Keratinocyte (primary cell): ENCODE data around the gene IFNAR2. TPM values are rescaled to one million over a fixed set of nuclear protein-coding genes. Genes with fewer than 3 reads are reported as not detected.

Experiments
- DNase-seq: peaks from one replicate; pipeline ENCODE4 v3.0.0-alpha.2; 2011; ENCODE audit warnings: low read depth, missing footprints, low spot score
- FAIRE-seq: peaks from 2 replicates; lab custom pipeline; 2011; peaks lifted over from hg19 to GRCh38; lab: Jason Lieb, UNC
- H2AFZ ChIP-seq: 2 replicates; pipeline ENCODE4 v1.6.0; 2012; ENCODE audit warnings: low read length, control low read depth, inconsistent platforms; ENCODE audit not compliant: control insufficient read depth
- H3K27ac ChIP-seq: 2 replicates; pipeline ENCODE4 v1.5.1; 2011; ENCODE audit warnings: low read length; ENCODE audit not compliant: control insufficient read depth, insufficient read depth
- H3K27me3 ChIP-seq: 3 replicates; pipeline ENCODE4 v1.6.0; 2011; ENCODE audit warnings: low read length; ENCODE audit not compliant: control insufficient read depth, insufficient read depth; ENCODE audit errors: extremely low read depth
- H3K36me3 ChIP-seq, 2 experiments: 2 replicates in 1 of 2; 3 replicates in 1 of 2; pipeline ENCODE4 v1.5.1; 2011; ENCODE audit warnings: low read length in 2 of 2, mild to moderate bottlenecking in 1 of 2; ENCODE audit not compliant: control insufficient read depth in 2 of 2, insufficient read depth in 2 of 2; ENCODE audit errors: extremely low read depth in 1 of 2
- H3K4me1 ChIP-seq: 3 replicates; pipeline ENCODE4 v1.5.1; 2011; ENCODE audit warnings: low read length; ENCODE audit not compliant: control insufficient read depth, insufficient read depth; ENCODE audit errors: extremely low read depth
- H3K4me2 ChIP-seq: 3 replicates; pipeline ENCODE4 v1.6.0; 2011; ENCODE audit warnings: low read depth, low read length; ENCODE audit not compliant: control insufficient read depth, insufficient read depth; ENCODE audit errors: extremely low read depth
- H3K4me3 ChIP-seq, 3 experiments: fragments of 200-600 bp in 1 of 3; sonication (generic) in 1 of 3; 2 replicates in 2 of 3; 3 replicates in 1 of 3; pipeline ENCODE4 v1.5.1; 2011 to 2016; ENCODE audit warnings: low read length in 3 of 3, mild to moderate bottlenecking in 3 of 3, control low read depth in 2 of 3, inconsistent platforms in 1 of 3, low read depth in 1 of 3, mixed read lengths in 1 of 3, mixed run types in 1 of 3, moderate library complexity in 1 of 3; ENCODE audit not compliant: control insufficient read depth in 2 of 3, insufficient read depth in 2 of 3; ENCODE audit errors: extremely low read depth in 1 of 3
- H3K79me2 ChIP-seq: 2 replicates; pipeline ENCODE4 v1.6.0; 2012; ENCODE audit warnings: low read length; ENCODE audit not compliant: control insufficient read depth, insufficient read depth
- H3K9ac ChIP-seq: 3 replicates; pipeline ENCODE4 v1.6.0; 2011; ENCODE audit warnings: low read length; ENCODE audit not compliant: control insufficient read depth, insufficient read depth; ENCODE audit errors: extremely low read depth
- H3K9me1 ChIP-seq: 3 replicates; pipeline ENCODE4 v1.6.0; 2011; ENCODE audit warnings: low read length; ENCODE audit not compliant: control insufficient read depth, insufficient read depth; ENCODE audit errors: extremely low read depth
- H3K9me3 ChIP-seq: 2 replicates; pipeline ENCODE4 v1.5.1; 2012; ENCODE audit warnings: low read depth, low read length; ENCODE audit not compliant: control insufficient read depth
- H4K20me1 ChIP-seq: 3 replicates; pipeline ENCODE4 v1.6.0; 2011; ENCODE audit warnings: low read length; ENCODE audit not compliant: control insufficient read depth, insufficient read depth; ENCODE audit errors: extremely low read depth
- CTCF ChIP-seq, 3 experiments: IDR thresholded peaks in 1 of 3; conservative IDR thresholded peaks in 1 of 3; optimal IDR thresholded peaks in 1 of 3; 2 replicates in 2 of 3; 3 replicates in 1 of 3; pipeline versions ENCODE3 to v1.5.1; 2011; ENCODE audit warnings: low read length in 3 of 3, mild to moderate bottlenecking in 3 of 3, moderate library complexity in 2 of 3, control low read depth in 1 of 3, inconsistent platforms in 1 of 3; ENCODE audit not compliant: insufficient read depth in 2 of 3; ENCODE audit errors: extremely low read depth in 1 of 3
- EZH2 ChIP-seq: IDR thresholded peaks from one replicate; pipeline ENCODE4 v1.6.1; 2012; ENCODE audit warnings: inconsistent platforms, mild to moderate bottlenecking, low read length, moderate library complexity
- dilution Hi-C: fragments of 300-500 bp; cut with MboI; formaldehyde crosslinking; loops from one replicate; pipeline ENCODE4 v1.7.0; 2020; ENCODE audit warnings: low sequenced_read_pairs; ENCODE audit not compliant: extremely low pct_ligation_motif_present
- polyA plus RNA-seq, 5 experiments: library from polyadenylated mRNA; depleted of rRNA in 3 of 5; stranded (reverse) in 3 of 5; stranded (forward) in 1 of 5; unstranded in 1 of 5; fragments of >200 nt; gene quantifications; 1 replicate in 1 of 5; 2 replicates in 3 of 5; 3 replicates in 1 of 5; pipeline versions ENCODE4 v1.2.1 to v1.2.3, GENCODE V29; 2011 to 2012; ENCODE audit warnings: missing spikeins in 2 of 5, low read depth in 1 of 5, low replicate concordance in 1 of 5

IFNAR2 gene
- polyA plus RNA-seq, 1 donor (not counting 4 experiments of a cell fraction or from before 2014, with no cell fraction given), result 23.0 TPM

GRCh38 chr21:33206771-33207281, 22.9 kb upstream of the IFNAR2 start:
- no peak overlapping the region for H3K27ac ChIP-seq
- dilution Hi-C loops, result no loop called here
- FAIRE-seq (no peak), DNase-seq (no peak)
- no peaks in the 10 kb centered on the region for H3K79me2 ChIP-seq
- no peak overlapping the region for H2AFZ ChIP-seq
- H3K36me3 ChIP-seq, result no peaks in the 10 kb centered on the region
- H3K9ac ChIP-seq, result no peak overlapping the region
- no peak overlapping the region for H3K4me2 ChIP-seq
- H3K9me3 ChIP-seq, result no peaks in the 10 kb centered on the region
- H3K27me3 ChIP-seq, result no peaks in the 10 kb centered on the region
- H3K9me1 ChIP-seq, result no peaks in the 10 kb centered on the region
- no peaks in the 10 kb centered on the region for H4K20me1 ChIP-seq
- TF ChIP-seq CTCF (optimal IDR thresholded peaks at IDR 0.05 in 1 of 3, IDR thresholded peaks at IDR 0.05 in 1 of 3, conservative IDR thresholded peaks at IDR 0.05 in 1 of 3; ENCODE audit: extremely low read depth in 1 of 3, insufficient read depth in 2 of 3, low read length in 3 of 3) (no peak), EZH2 (no peak)
- peaks cover 17% of the 10 kb centered on the region for H3K4me1 ChIP-seq
- H3K4me3 ChIP-seq, result no peak overlapping the region

- DNase-seq (no peak), FAIRE-seq (no peak)
- Histone ChIP-seq H2AFZ (no peak overlapping the region), H4K20me1 (no peaks in the 10 kb centered on the region), H3K27ac (no peak overlapping the region), H3K9ac (no peak overlapping the region), H3K27me3 (no peaks in the 10 kb centered on the region), H3K79me2 (no peaks in the 10 kb centered on the region), H3K9me1 (no peaks in the 10 kb centered on the region), H3K4me3 (no peak overlapping the region), H3K36me3 (no peaks in the 10 kb centered on the region), H3K4me2 (no peak overlapping the region), H3K9me3 (no peaks in the 10 kb centered on the region), H3K4me1 (peaks cover 24% of the 10 kb centered on the region)
- no peak for TF ChIP-seq CTCF (optimal IDR thresholded peaks at IDR 0.05 in 1 of 3, IDR thresholded peaks at IDR 0.05 in 1 of 3, conservative IDR thresholded peaks at IDR 0.05 in 1 of 3; ENCODE audit: extremely low read depth in 1 of 3, insufficient read depth in 2 of 3, low read length in 3 of 3)
- TF ChIP-seq EZH2, result no peak
- dilution Hi-C loops, result no loop called here
These were observed 22.1 kb upstream of the IFNAR2 start for GRCh38 chr21:33207449-33208149.
